Chondrocyte (in vitro differentiated cells): ENCODE results near the gene KIF16B. TPM values are rescaled to one million over a fixed set of nuclear protein-coding genes. Genes with fewer than 3 reads are reported as not detected.
A peak's percentile ranks its signal among the peaks of the same experiment; 100 is the strongest.

Source experiments
- DNase-seq: peaks from one replicate; pipeline ENCODE4 v3.0.0; 2021; ENCODE audit warnings: mixed read lengths, low spot score
- H3K27ac Mint-ChIP-seq: one replicate; pipeline ENCODE4 v1.8.0; 2021; ENCODE audit warnings: mild to moderate bottlenecking, moderate library complexity, mixed read lengths; ENCODE audit not compliant: unreplicated experiment
- H3K27me3 Mint-ChIP-seq: 2 replicates; pipeline ENCODE4 v1.8.0; 2021; ENCODE audit warnings: low read depth, mixed read lengths
- H3K36me3 Mint-ChIP-seq: 2 replicates; pipeline ENCODE4 v1.8.0; 2021; ENCODE audit warnings: low read depth, mixed read lengths
- H3K4me1 Mint-ChIP-seq: 2 replicates; pipeline ENCODE4 v1.8.0; 2021; ENCODE audit warnings: low read depth, mild to moderate bottlenecking, mixed read lengths
- H3K4me3 Mint-ChIP-seq: one replicate; pipeline ENCODE4 v1.8.0; 2021; ENCODE audit warnings: mild to moderate bottlenecking, moderate library complexity, mixed read lengths; ENCODE audit not compliant: unreplicated experiment
- H3K9me3 Mint-ChIP-seq: 2 replicates; pipeline ENCODE4 v1.8.0; 2021; ENCODE audit warnings: low read depth, mixed read lengths
- CTCF ChIP-seq: fragments of 200-600 bp; sonication (generic); IDR thresholded peaks from 2 replicates; pipeline ENCODE4 v1.5.0; 2021; ENCODE audit warnings: antibody characterized with exemption, mild to moderate bottlenecking, moderate library complexity
- total RNA-seq: library from RNA; stranded (reverse); gene quantifications from 3 replicates; pipeline ENCODE4 v1.2.1, GENCODE V29; 2021

Gene KIF16B
- total RNA-seq, 1 donor from 2014 or later: 11.2 TPM

GRCh38 chr20:16462711-16463110, 110.5 kb downstream of the KIF16B start:
- H3K9me3 Mint-ChIP-seq: peaks cover 3% of the 10 kb centered on the region
- H3K4me1 Mint-ChIP-seq: peaks cover 23% of the 10 kb centered on the region
- no peak overlapping the region for H3K4me3 Mint-ChIP-seq
- H3K27ac Mint-ChIP-seq: no peak overlapping the region
- H3K27me3 Mint-ChIP-seq: no peaks in the 10 kb centered on the region
- no peak for TF ChIP-seq CTCF
- peaks cover 1% of the 10 kb centered on the region for H3K36me3 Mint-ChIP-seq
- no peak for DNase-seq

DNA sequence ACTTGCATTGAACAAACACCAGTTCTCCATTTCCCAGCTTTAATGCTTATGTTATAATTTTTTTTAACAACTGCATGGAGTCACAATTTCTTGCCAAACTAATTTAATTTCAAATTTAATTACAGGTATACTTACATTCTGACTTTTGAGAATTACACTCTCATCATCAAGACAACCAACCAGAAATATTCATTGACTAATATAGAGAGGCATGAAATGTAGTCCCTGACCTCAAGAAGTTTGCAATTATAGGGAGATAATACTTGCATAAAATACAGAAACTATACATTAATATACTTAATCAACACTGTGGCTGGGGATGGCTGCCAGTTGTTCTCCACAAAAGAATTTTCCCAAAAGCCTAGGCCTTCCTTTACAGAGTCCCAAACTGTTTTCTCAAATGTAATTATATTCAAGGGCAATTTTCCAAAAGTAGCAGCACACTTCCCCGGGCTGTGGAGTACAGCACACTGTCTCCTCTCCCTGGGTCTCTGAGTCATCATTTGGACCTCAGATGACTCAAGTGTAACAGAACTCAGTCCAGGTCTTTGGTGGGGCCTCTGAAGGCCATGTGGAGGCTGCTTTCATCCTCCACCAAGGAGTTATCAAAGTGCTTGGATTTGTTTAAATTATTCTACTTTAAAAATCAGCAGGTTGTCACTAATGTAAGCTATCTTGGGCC, 114.1 kb downstream of the KIF16B start:
- H3K36me3 Mint-ChIP-seq: no peaks in the 10 kb centered on the region
- H3K9me3 Mint-ChIP-seq: no peaks in the 10 kb centered on the region
- peaks cover 21% of the 10 kb centered on the region for H3K4me1 Mint-ChIP-seq
- no peak for DNase-seq
- no peaks in the 10 kb centered on the region for H3K27me3 Mint-ChIP-seq
- H3K4me3 Mint-ChIP-seq: no peak overlapping the region
- TF ChIP-seq CTCF: no peak
- peak overlapping the region; percentile 65 for H3K27ac Mint-ChIP-seq

GRCh38 chr20:16457514-16457913, 115.7 kb downstream of the KIF16B start:
- peaks cover 21% of the 10 kb centered on the region for H3K4me1 Mint-ChIP-seq
- H3K36me3 Mint-ChIP-seq: no peaks in the 10 kb centered on the region
- no peak overlapping the region for H3K27ac Mint-ChIP-seq
- H3K4me3 Mint-ChIP-seq: no peak overlapping the region
- DNase-seq: no peak
- H3K27me3 Mint-ChIP-seq: no peaks in the 10 kb centered on the region
- no peaks in the 10 kb centered on the region for H3K9me3 Mint-ChIP-seq
- TF ChIP-seq CTCF: no peak

DNA sequence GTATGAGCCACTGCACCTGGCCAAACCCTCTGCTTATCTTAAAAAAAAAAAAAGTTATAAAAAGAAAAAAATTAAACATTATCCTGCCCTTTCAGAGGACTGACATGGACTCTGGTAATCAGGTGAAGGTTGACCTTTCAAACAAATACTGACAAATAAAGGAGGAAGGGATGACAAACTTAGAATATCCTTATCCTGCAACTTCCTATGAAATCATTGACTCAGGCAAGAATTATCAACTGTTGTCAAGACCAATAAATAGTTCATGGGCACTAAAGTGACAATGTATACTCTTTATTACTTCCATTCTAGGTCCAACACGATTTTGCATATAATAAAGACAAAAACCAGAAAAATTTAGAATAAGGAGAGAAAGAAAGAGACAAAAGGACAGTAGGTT, 117.9 kb downstream of the KIF16B start:
- H3K4me3 Mint-ChIP-seq: no peak overlapping the region
- H3K27me3 Mint-ChIP-seq: no peaks in the 10 kb centered on the region
- H3K4me1 Mint-ChIP-seq: peaks cover 26% of the 10 kb centered on the region
- no peaks in the 10 kb centered on the region for H3K9me3 Mint-ChIP-seq
- TF ChIP-seq CTCF: no peak
- H3K27ac Mint-ChIP-seq: no peak overlapping the region
- peaks cover 2% of the 10 kb centered on the region for H3K36me3 Mint-ChIP-seq
- DNase-seq: no peak

GRCh38 chr20:16451982-16452381, 121.3 kb downstream of the KIF16B start:
- Mint-ChIP-seq H3K27ac (no peak overlapping the region), H3K4me1 (peaks cover 10% of the 10 kb centered on the region), H3K9me3 (peaks cover 4% of the 10 kb centered on the region), H3K36me3 (peaks cover 9% of the 10 kb centered on the region), H3K27me3 (no peaks in the 10 kb centered on the region), H3K4me3 (no peak overlapping the region)
- TF ChIP-seq CTCF: no peak
- no peak for DNase-seq
